Vagina (tissue), 2 donors: ENCODE data around the gene DBN1.

Source experiments
- POLR2A ChIP-seq, 2 donors: fragments of 450-650 bp; IDR thresholded peaks; one replicate each; pipeline ENCODE4 v1.6.1; 2017; ENCODE audit warnings: antibody characterized with exemption in 2 of 2, mild to moderate bottlenecking in 2 of 2, moderate library complexity in 2 of 2
- TF ChIP-seq, protein P1 (sequence below), 3 experiments: fragments of 450-650 bp in 2 of 3; fragments of 200-600 bp in 1 of 3; sonication (generic) in 1 of 3; IDR thresholded peaks; one replicate each; pipeline ENCODE4 v1.5.1; 2017 to 2019; ENCODE audit warnings: antibody characterized with exemption in 3 of 3, mild to moderate bottlenecking in 2 of 3, moderate library complexity in 2 of 3

DNA sequence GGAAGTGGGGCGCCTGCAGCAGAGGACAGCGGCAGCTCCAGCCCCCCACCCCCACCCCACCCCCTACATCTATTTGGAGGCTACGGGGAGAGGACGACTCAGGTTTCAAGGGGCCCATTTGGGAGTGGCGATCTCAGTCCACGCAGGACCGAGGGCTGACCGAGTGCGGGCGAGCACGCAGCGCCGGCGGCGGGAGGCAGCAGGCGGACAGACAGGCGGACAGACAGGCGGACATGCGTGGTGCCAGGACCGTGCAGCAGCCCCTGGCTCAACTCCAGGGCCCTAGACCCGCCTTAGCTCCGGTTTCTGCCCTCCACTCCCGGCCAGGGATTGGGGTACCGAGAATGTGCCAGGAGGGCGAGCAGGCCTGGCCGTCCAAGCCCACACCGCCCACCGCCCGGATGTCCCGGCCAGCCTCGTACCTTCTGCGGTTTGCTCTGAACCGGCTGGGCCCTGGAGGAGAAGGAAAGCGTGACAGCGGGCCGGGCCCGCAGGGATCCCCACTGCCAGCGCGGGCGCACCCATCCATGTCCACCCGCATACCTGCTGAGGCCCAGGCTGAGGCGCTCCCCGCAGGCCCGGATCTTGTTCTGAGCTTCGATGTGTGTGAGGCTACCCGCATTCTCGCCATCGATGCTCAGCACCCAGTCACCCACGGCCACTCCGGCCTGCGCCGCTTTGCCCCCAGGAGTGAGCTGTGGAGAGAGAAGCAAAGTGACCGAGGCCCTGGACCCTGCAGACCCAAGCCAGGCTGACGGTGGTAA is 18.7 kb upstream of the DBN1 start:
- TF ChIP-seq, protein P1, sequence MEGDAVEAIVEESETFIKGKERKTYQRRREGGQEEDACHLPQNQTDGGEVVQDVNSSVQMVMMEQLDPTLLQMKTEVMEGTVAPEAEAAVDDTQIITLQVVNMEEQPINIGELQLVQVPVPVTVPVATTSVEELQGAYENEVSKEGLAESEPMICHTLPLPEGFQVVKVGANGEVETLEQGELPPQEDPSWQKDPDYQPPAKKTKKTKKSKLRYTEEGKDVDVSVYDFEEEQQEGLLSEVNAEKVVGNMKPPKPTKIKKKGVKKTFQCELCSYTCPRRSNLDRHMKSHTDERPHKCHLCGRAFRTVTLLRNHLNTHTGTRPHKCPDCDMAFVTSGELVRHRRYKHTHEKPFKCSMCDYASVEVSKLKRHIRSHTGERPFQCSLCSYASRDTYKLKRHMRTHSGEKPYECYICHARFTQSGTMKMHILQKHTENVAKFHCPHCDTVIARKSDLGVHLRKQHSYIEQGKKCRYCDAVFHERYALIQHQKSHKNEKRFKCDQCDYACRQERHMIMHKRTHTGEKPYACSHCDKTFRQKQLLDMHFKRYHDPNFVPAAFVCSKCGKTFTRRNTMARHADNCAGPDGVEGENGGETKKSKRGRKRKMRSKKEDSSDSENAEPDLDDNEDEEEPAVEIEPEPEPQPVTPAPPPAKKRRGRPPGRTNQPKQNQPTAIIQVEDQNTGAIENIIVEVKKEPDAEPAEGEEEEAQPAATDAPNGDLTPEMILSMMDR (IDR thresholded peaks at IDR 0.05), result no peak
- no peak for TF ChIP-seq POLR2A (IDR thresholded peaks at IDR 0.05)
